Vagina (tissue), 2 donors: ENCODE data around the gene CHD6. TPM values are rescaled to one million over a fixed set of nuclear protein-coding genes. Genes with fewer than 3 reads are reported as not detected.

ENCODE experiments used
- DNase-seq, 2 donors: peaks; one replicate each; pipeline ENCODE4 v3.0.0-alpha.2; 2017; ENCODE audit errors: extremely low spot score in 2 of 2
- H3K27ac ChIP-seq: fragments of 200-600 bp; sonication (generic); one replicate; pipeline ENCODE4 v1.5.1; 2019
- H3K27me3 ChIP-seq: fragments of 200-600 bp; sonication (generic); one replicate; pipeline ENCODE4 v1.5.1; 2019
- H3K36me3 ChIP-seq, 2 donors: fragments of 200-600 bp; sonication (generic); one replicate each; pipeline ENCODE4 v1.5.1; 2017 to 2019
- H3K4me1 ChIP-seq: fragments of 200-600 bp; sonication (generic); one replicate; pipeline ENCODE4 v1.5.1; 2019
- H3K4me3 ChIP-seq, 2 donors: fragments of 200-600 bp; sonication (generic); 1 replicate in 1 of 2; 2 replicates in 1 of 2; pipeline ENCODE4 v1.5.1; 2016 to 2019
- H3K9me3 ChIP-seq: fragments of 200-600 bp; sonication (generic); one replicate; pipeline ENCODE4 v1.5.1; 2019
- CTCF ChIP-seq, 3 experiments: fragments of 450-650 bp in 2 of 3; fragments of 200-600 bp in 1 of 3; sonication (generic) in 1 of 3; IDR thresholded peaks; one replicate each; pipeline ENCODE4 v1.5.1; 2017 to 2019; ENCODE audit warnings: antibody characterized with exemption in 3 of 3, mild to moderate bottlenecking in 2 of 3, moderate library complexity in 2 of 3
- POLR2A ChIP-seq, 2 donors: fragments of 450-650 bp; IDR thresholded peaks; one replicate each; pipeline ENCODE4 v1.6.1; 2017; ENCODE audit warnings: antibody characterized with exemption in 2 of 2, mild to moderate bottlenecking in 2 of 2, moderate library complexity in 2 of 2
- POLR2AphosphoS5 ChIP-seq, 2 donors: sonication (generic); formaldehyde crosslinking; IDR thresholded peaks; one replicate each; pipeline ENCODE4 v1.9.0; 2017; ENCODE audit warnings: antibody characterized with exemption in 2 of 2, mild to moderate bottlenecking in 2 of 2, low read depth in 1 of 2; ENCODE audit not compliant: insufficient read depth in 1 of 2
- intact Hi-C: fragments of 100-400 bp; cut with DNase I; formaldehyde crosslinking; loops from one replicate; pipeline ENCODE4 v1.15.1; 2023
- total RNA-seq: library from RNA; depleted of rRNA; stranded (reverse); fragments of >200 nt; gene quantifications from one replicate; pipeline ENCODE4 v1.2.3, GENCODE V29; 2016

Gene CHD6
- total RNA-seq, 1 donor from 2014 or later = 37.6 TPM

GRCh38 chr20:41425180-41425884 is 192.8 kb downstream of the CHD6 start:
- intact Hi-C loops = no loop called here
- no peak for TF ChIP-seq CTCF (IDR thresholded peaks at IDR 0.05)
- TF ChIP-seq POLR2A (IDR thresholded peaks at IDR 0.05) = no peak
- no peak for TF ChIP-seq POLR2AphosphoS5 (IDR thresholded peaks at IDR 0.05; ENCODE audit: insufficient read depth in 1 of 2, low read depth in 1 of 2)
- H3K9me3 ChIP-seq = no peaks in the 10 kb centered on the region
- H3K4me3 ChIP-seq = no peak overlapping the region
- peaks cover 0 to 59% of the 10 kb centered on the region in 2 donors for H3K36me3 ChIP-seq
- H3K27ac ChIP-seq = no peak overlapping the region
- H3K27me3 ChIP-seq = no peaks in the 10 kb centered on the region
- no peak for DNase-seq
- H3K4me1 ChIP-seq = peaks cover 17% of the 10 kb centered on the region

- no peak overlapping the region for H3K4me3 ChIP-seq
- H3K27me3 ChIP-seq = no peaks in the 10 kb centered on the region
- no peak for DNase-seq
- peaks cover 17% of the 10 kb centered on the region for H3K4me1 ChIP-seq
- no peaks in the 10 kb centered on the region for H3K9me3 ChIP-seq
- TF ChIP-seq POLR2A (IDR thresholded peaks at IDR 0.05) = no peak
- TF ChIP-seq CTCF (IDR thresholded peaks at IDR 0.05) = no peak
- intact Hi-C loops = no loop called here
- H3K36me3 ChIP-seq = peaks cover 0 to 61% of the 10 kb centered on the region in 2 donors
- H3K27ac ChIP-seq = no peak overlapping the region
Measured at GRCh38 chr20:41424546-41424945, 193.6 kb downstream of the CHD6 start.

- no peak for DNase-seq
- H3K4me3 ChIP-seq = no peak overlapping the region
- H3K27ac ChIP-seq = no peak overlapping the region
- no peaks in the 10 kb centered on the region for H3K27me3 ChIP-seq
- peaks cover 17% of the 10 kb centered on the region for H3K4me1 ChIP-seq
- intact Hi-C loops = no loop called here
- TF ChIP-seq POLR2A (IDR thresholded peaks at IDR 0.05) = no peak
- H3K9me3 ChIP-seq = no peaks in the 10 kb centered on the region
- H3K36me3 ChIP-seq = peaks cover 0 to 63% of the 10 kb centered on the region in 2 donors
Measured at GRCh38 chr20:41424011-41424410, 194.2 kb downstream of the CHD6 start.

GRCh38 chr20:41422953-41423352 is 195.2 kb downstream of the CHD6 start:
- peaks cover 17% of the 10 kb centered on the region for H3K4me1 ChIP-seq
- H3K36me3 ChIP-seq = peaks cover 0 to 63% of the 10 kb centered on the region in 2 donors
- H3K9me3 ChIP-seq = no peaks in the 10 kb centered on the region
- intact Hi-C loops = no loop called here
- no peak overlapping the region for H3K27ac ChIP-seq
- H3K27me3 ChIP-seq = no peaks in the 10 kb centered on the region
- H3K4me3 ChIP-seq = no peak overlapping the region
- TF ChIP-seq POLR2AphosphoS5 (IDR thresholded peaks at IDR 0.05; ENCODE audit: insufficient read depth in 1 of 2, low read depth in 1 of 2) (no peak), CTCF (IDR thresholded peaks at IDR 0.05) (no peak), POLR2A (IDR thresholded peaks at IDR 0.05) (no peak)
- no peak for DNase-seq

GRCh38 chr20:41418739-41419293 is 199.4 kb downstream of the CHD6 start:
- no peaks in the 10 kb centered on the region for H3K4me1 ChIP-seq
- intact Hi-C loops = no loop called here
- H3K27me3 ChIP-seq = no peaks in the 10 kb centered on the region
- H3K27ac ChIP-seq = no peak overlapping the region
- peaks cover 0 to 77% of the 10 kb centered on the region in 2 donors for H3K36me3 ChIP-seq
- H3K4me3 ChIP-seq = no peak overlapping the region
- peak in 1 of 2 donors; percentile 44 for DNase-seq
- no peaks in the 10 kb centered on the region for H3K9me3 ChIP-seq
- no peak for TF ChIP-seq POLR2AphosphoS5 (IDR thresholded peaks at IDR 0.05; ENCODE audit: insufficient read depth in 1 of 2, low read depth in 1 of 2)
- no peak for TF ChIP-seq CTCF (IDR thresholded peaks at IDR 0.05)
